ENCODE data around the gene ATF7. TPM values are rescaled to one million over a fixed set of nuclear protein-coding genes. Genes with fewer than 3 reads are reported as not detected.
"Not testable (repeated sequence)": the region's sequence is repeated elsewhere in the genome, so short reads cannot be mapped to it uniquely, and the experiment has no call there.

Gene ATF7
- total RNA-seq, 2 experiments from 2014 or later: 19.3 to 20.7 TPM

GRCh38 chr12:53483225-53483978 is 142.8 kb downstream of the ATF7 start:
- peaks cover 12% of the 10 kb centered on the region for H3K4me1 Mint-ChIP-seq (ENCODE audit: low read depth)
- DNase-seq: no peak
- POLR2A ChIA-PET: interaction anchor here (1.0 to 2.4 kb wide), 5 partner anchors 9 to 25 kb away, joined by 3 to 11 read pairs (median 5); partner anchors contain the start of gene MAP3K12
- H3K27me3 Mint-ChIP-seq: no peaks in the 10 kb centered on the region
- no peak overlapping the region for H3K4me3 Mint-ChIP-seq
- peaks cover 38% of the 10 kb centered on the region for H3K36me3 Mint-ChIP-seq
- no peaks in the 10 kb centered on the region for H3K9me3 Mint-ChIP-seq
- no peak overlapping the region for H3K27ac Mint-ChIP-seq
- CTCF ChIA-PET: interaction anchor here (0.8 to 2.9 kb wide), 3 partner anchors 8 to 26 kb away, joined by 3 to 9 read pairs (median 4); no protein-coding TSS in a partner anchor
- intact Hi-C loops (cut with micrococcal nuclease): no loop called here

GRCh38 chr12:53482626-53483168 is 143.5 kb downstream of the ATF7 start:
- CTCF ChIA-PET: interaction anchor here (0.8 to 2.9 kb wide), 4 partner anchors 9 to 27 kb away, joined by 3 to 9 read pairs (median 4); no protein-coding TSS in a partner anchor
- H3K9me3 Mint-ChIP-seq: no peaks in the 10 kb centered on the region
- no peak overlapping the region for H3K4me3 Mint-ChIP-seq
- H3K27me3 Mint-ChIP-seq: no peaks in the 10 kb centered on the region
- H3K4me1 Mint-ChIP-seq (ENCODE audit: low read depth): peaks cover 14% of the 10 kb centered on the region
- intact Hi-C loops (cut with micrococcal nuclease): no loop called here
- POLR2A ChIA-PET: interaction anchor here (1.0 to 2.4 kb wide), 4 partner anchors 8 to 24 kb away, joined by 3 to 11 read pairs (median 6); no protein-coding TSS in a partner anchor
- no peak overlapping the region for H3K27ac Mint-ChIP-seq
- no peak for DNase-seq
- peaks cover 42% of the 10 kb centered on the region for H3K36me3 Mint-ChIP-seq

GRCh38 chr12:53481939-53482586 is 144.1 kb downstream of the ATF7 start:
- no peaks in the 10 kb centered on the region for H3K9me3 Mint-ChIP-seq
- CTCF ChIA-PET: interaction anchor here (0.7 to 2.9 kb wide), 7 partner anchors 10 to 130 kb away, joined by 3 to 9 read pairs (median 4); partner anchors contain the start of gene NPFF
- no peaks in the 10 kb centered on the region for H3K27me3 Mint-ChIP-seq
- H3K27ac Mint-ChIP-seq: peak overlapping the region; percentile 11
- no peak overlapping the region for H3K4me3 Mint-ChIP-seq
- H3K36me3 Mint-ChIP-seq: peaks cover 48% of the 10 kb centered on the region
- DNase-seq: no peak
- POLR2A ChIA-PET: interaction anchor here (1.3 to 2.4 kb wide), 4 partner anchors 7 to 19 kb away, joined by 4 to 11 read pairs (median 6); partner anchors contain the start of genes MAP3K12 and TARBP2
- H3K4me1 Mint-ChIP-seq (ENCODE audit: low read depth): peaks cover 18% of the 10 kb centered on the region
- intact Hi-C loops (cut with micrococcal nuclease): no loop called here

- H3K27me3 Mint-ChIP-seq; H3K4me3 Mint-ChIP-seq; H3K9me3 Mint-ChIP-seq; H3K27ac Mint-ChIP-seq; DNase-seq; intact Hi-C loops (cut with micrococcal nuclease): not testable (repeated sequence)
- CTCF ChIA-PET: interaction anchor here (0.7 to 2.9 kb wide), 7 partner anchors 9 to 129 kb away, joined by 3 to 9 read pairs (median 4); partner anchors contain the start of gene NPFF
- Mint-ChIP-seq H3K4me1 (ENCODE audit: low read depth) (peaks cover 22% of the 10 kb centered on the region), H3K36me3 (peaks cover 53% of the 10 kb centered on the region)
- POLR2A ChIA-PET: interaction anchor here (1.3 to 2.4 kb wide), 3 partner anchors 13 to 19 kb away, joined by 4 to 11 read pairs (median 5); partner anchors contain the start of genes MAP3K12 and TARBP2
Observed at GRCh38 chr12:53481458-53481857, 144.7 kb downstream of the ATF7 start.

GRCh38 chr12:53480491-53481442 is 145.4 kb downstream of the ATF7 start:
- ChIA-PET CTCF (interaction anchor here (1.0 to 2.9 kb wide), 6 partner anchors 9 to 129 kb away, joined by 3 to 9 read pairs (median 4); partner anchors contain the start of gene NPFF), POLR2A (interaction anchor here (0.8 to 2.4 kb wide), 4 partner anchors 14 to 129 kb away, joined by 3 to 11 read pairs (median 4); partner anchors contain the start of genes MAP3K12 and TARBP2)
- no peak for DNase-seq
- Mint-ChIP-seq H3K9me3 (no peaks in the 10 kb centered on the region), H3K4me3 (no peak overlapping the region), H3K36me3 (peaks cover 56% of the 10 kb centered on the region), H3K27ac (no peak overlapping the region), H3K27me3 (no peaks in the 10 kb centered on the region), H3K4me1 (ENCODE audit: low read depth) (peaks cover 26% of the 10 kb centered on the region)
- intact Hi-C loops (cut with micrococcal nuclease): no loop called here

- DNase-seq: no peak
- no peaks in the 10 kb centered on the region for H3K27me3 Mint-ChIP-seq
- CTCF ChIA-PET: interaction anchor here (0.9 to 1.2 kb wide), 3 partner anchors 21 to 127 kb away, joined by 3 to 4 read pairs (median 4); partner anchors contain the start of gene PRR13
- peak overlapping the region; percentile 56 for H3K27ac Mint-ChIP-seq
- intact Hi-C loops (cut with micrococcal nuclease): no loop called here
- peaks cover 39% of the 10 kb centered on the region for H3K4me1 Mint-ChIP-seq (ENCODE audit: low read depth)
- H3K9me3 Mint-ChIP-seq: no peaks in the 10 kb centered on the region
- POLR2A ChIA-PET: interaction anchor here (0.8 kb wide), 1 partner anchor 20 kb away, joined by 3 read pairs; no protein-coding TSS in a partner anchor
- H3K36me3 Mint-ChIP-seq: peaks cover 56% of the 10 kb centered on the region
- H3K4me3 Mint-ChIP-seq: no peak overlapping the region
Observed at GRCh38 chr12:53479331-53479730, 146.9 kb downstream of the ATF7 start.

- no peaks in the 10 kb centered on the region for H3K9me3 Mint-ChIP-seq
- H3K4me3 Mint-ChIP-seq: no peak overlapping the region
- peaks cover 44% of the 10 kb centered on the region for H3K4me1 Mint-ChIP-seq (ENCODE audit: low read depth)
- peak overlapping the region; percentile 56 for H3K27ac Mint-ChIP-seq
- POLR2A ChIA-PET: interaction anchor here (0.6 to 7.7 kb wide), 4 partner anchors 13 to 111 kb away, joined by 3 to 53 read pairs (median 4); no protein-coding TSS in a partner anchor
- no peak for DNase-seq
- no peaks in the 10 kb centered on the region for H3K27me3 Mint-ChIP-seq
- intact Hi-C loops (cut with micrococcal nuclease): no loop called here
- H3K36me3 Mint-ChIP-seq: peaks cover 57% of the 10 kb centered on the region
- CTCF ChIA-PET: interaction anchor here (0.7 to 3.0 kb wide), 5 partner anchors 10 to 127 kb away, joined by 3 to 22 read pairs (median 4); partner anchors contain the start of genes NPFF and PRR13
Observed at GRCh38 chr12:53478865-53479264, 147.3 kb downstream of the ATF7 start.

- H3K9me3 Mint-ChIP-seq: no peaks in the 10 kb centered on the region
- H3K36me3 Mint-ChIP-seq: peaks cover 63% of the 10 kb centered on the region
- POLR2A ChIA-PET: interaction anchor here (0.9 to 7.7 kb wide), 4 partner anchors 12 to 32 kb away, joined by 3 to 53 read pairs (median 4); partner anchors contain the start of gene TARBP2
- intact Hi-C loops (cut with micrococcal nuclease): no loop called here
- no peaks in the 10 kb centered on the region for H3K27me3 Mint-ChIP-seq
- H3K4me1 Mint-ChIP-seq (ENCODE audit: low read depth): peaks cover 60% of the 10 kb centered on the region
- no peak overlapping the region for H3K4me3 Mint-ChIP-seq
- H3K27ac Mint-ChIP-seq: peak overlapping the region; percentile 94
- CTCF ChIA-PET: interaction anchor here (0.6 to 3.0 kb wide), 19 partner anchors 11 to 317 kb away, joined by 3 to 22 read pairs (median 4); partner anchors contain the start of genes AAAS, NPFF and TARBP2
- DNase-seq: no peak
Observed at GRCh38 chr12:53476769-53477209, 149.4 kb downstream of the ATF7 start.

- Mint-ChIP-seq H3K27me3 (no peaks in the 10 kb centered on the region), H3K36me3 (peaks cover 75% of the 10 kb centered on the region), H3K4me3 (peak overlapping the region; percentile 45), H3K4me1 (ENCODE audit: low read depth) (peaks cover 69% of the 10 kb centered on the region), H3K9me3 (no peaks in the 10 kb centered on the region), H3K27ac (peak overlapping the region; percentile 94)
- POLR2A ChIA-PET: interaction anchor here (1.2 to 7.7 kb wide), 7 partner anchors 8 to 150 kb away, joined by 3 to 53 read pairs (median 8); partner anchors contain the start of gene PRR13
- DNase-seq: no peak
- intact Hi-C loops (cut with micrococcal nuclease): loop anchor here (2.0 kb wide), 1 partner anchor 22 kb away; the partner anchor contains the start of gene PCBP2
- CTCF ChIA-PET: interaction anchor here (0.6 to 2.9 kb wide), 12 partner anchors 10 to 151 kb away, joined by 3 to 19 read pairs (median 4); partner anchors contain the start of gene TARBP2
Observed at GRCh38 chr12:53474819-53475218, 151.4 kb downstream of the ATF7 start.

- Mint-ChIP-seq H3K27me3 (no peaks in the 10 kb centered on the region), H3K9me3 (no peaks in the 10 kb centered on the region), H3K36me3 (peaks cover 76% of the 10 kb centered on the region), H3K4me3 (no peak overlapping the region), H3K4me1 (ENCODE audit: low read depth) (peaks cover 68% of the 10 kb centered on the region), H3K27ac (peak overlapping the region; percentile 94)
- DNase-seq: no peak
- ChIA-PET POLR2A (interaction anchor here (0.8 to 7.7 kb wide), 9 partner anchors 9 to 149 kb away, joined by 3 to 53 read pairs (median 5); partner anchors contain the start of gene PRR13), CTCF (interaction anchor here (0.6 to 2.7 kb wide), 8 partner anchors 10 to 130 kb away, joined by 3 to 17 read pairs (median 4); partner anchors contain the start of genes SP1 and TARBP2)
- intact Hi-C loops (cut with micrococcal nuclease): loop anchor here (2.0 kb wide), 1 partner anchor 21 kb away; the partner anchor contains the start of gene PCBP2
Observed at GRCh38 chr12:53474077-53474476, 152.1 kb downstream of the ATF7 start.

Data from activated CD4-positive, alpha-beta memory T cell treated with anti-CD3 and anti-CD28 coated beads for 36 hours (primary cell).